ENCODE results near the gene KCNT1. TPM values are rescaled to one million over a fixed set of nuclear protein-coding genes. Genes with fewer than 3 reads are reported as not detected.

The KCNT1 gene
- polyA plus RNA-seq, 1 experiment = not detected

GRCh38 chr9:135750786-135751185 is 48.8 kb downstream of the KCNT1 start:
- no peaks in the 10 kb centered on the region; the same call in 1 of the 2 replicates for H3K9me3 ChIP-seq (ENCODE audit: control insufficient read depth, insufficient read depth, low read length)
- ChIA-PET CTCF (no interaction called here), POLR2A (no interaction called here)
- TF ChIP-seq CTCF (IDR thresholded peaks at IDR 0.05; ENCODE audit: low read depth, low read length) = no peak
- DNase-seq (ENCODE audit: low read depth, low spot score) = no peak
- no peak overlapping the region for H3K27ac ChIP-seq (ENCODE audit: low read depth, low read length)
- H3K27me3 ChIP-seq (ENCODE audit: control insufficient read depth, insufficient read depth, low read length) = no peaks in the 10 kb centered on the region
- H3K4me3 ChIP-seq (ENCODE audit: low read depth, low read length) = no peak overlapping the region

GRCh38 chr9:135751501-135751900 is 49.5 kb downstream of the KCNT1 start:
- POLR2A ChIA-PET = no interaction called here
- CTCF ChIA-PET = no interaction called here

GRCh38 chr9:135752281-135753204 is 50.6 kb downstream of the KCNT1 start:
- no peak for TF ChIP-seq CTCF (IDR thresholded peaks at IDR 0.05; ENCODE audit: low read depth, low read length)
- DNase-seq (ENCODE audit: low read depth, low spot score) = no peak
- Histone ChIP-seq H3K27ac (ENCODE audit: low read depth, low read length) (no peak overlapping the region), H3K27me3 (ENCODE audit: control insufficient read depth, insufficient read depth, low read length) (no peaks in the 10 kb centered on the region), H3K4me3 (ENCODE audit: low read depth, low read length) (no peak overlapping the region), H3K9me3 (ENCODE audit: control insufficient read depth, insufficient read depth, low read length) (peaks cover 6% of the 10 kb centered on the region; the same call in 1 of the 2 replicates)
- ChIA-PET CTCF (no interaction called here), POLR2A (no interaction called here)

More at GRCh38 chr9:135751501-135751900, 49.5 kb downstream of the KCNT1 start:
- Histone ChIP-seq H3K27me3 (ENCODE audit: control insufficient read depth, insufficient read depth, low read length) (no peaks in the 10 kb centered on the region), H3K4me3 (ENCODE audit: low read depth, low read length) (no peak overlapping the region), H3K9me3 (ENCODE audit: control insufficient read depth, insufficient read depth, low read length) (peaks cover 3% of the 10 kb centered on the region; the same call in 1 of the 2 replicates), H3K27ac (ENCODE audit: low read depth, low read length) (no peak overlapping the region)
- no peak for DNase-seq (ENCODE audit: low read depth, low spot score)
- TF ChIP-seq CTCF (IDR thresholded peaks at IDR 0.05; ENCODE audit: low read depth, low read length) = no peak

- no peak for DNase-seq (ENCODE audit: low read depth, low spot score)
- CTCF ChIA-PET = no interaction called here
- Histone ChIP-seq H3K27me3 (ENCODE audit: control insufficient read depth, insufficient read depth, low read length) (no peaks in the 10 kb centered on the region), H3K27ac (ENCODE audit: low read depth, low read length) (no peak overlapping the region), H3K4me3 (ENCODE audit: low read depth, low read length) (no peak overlapping the region), H3K9me3 (ENCODE audit: control insufficient read depth, insufficient read depth, low read length) (peaks cover 16% of the 10 kb centered on the region; the same call in 1 of the 2 replicates)
- TF ChIP-seq CTCF (IDR thresholded peaks at IDR 0.05; ENCODE audit: low read depth, low read length) = no peak
- POLR2A ChIA-PET = no interaction called here
These were observed 51.6 kb downstream of the KCNT1 start for GRCh38 chr9:135753391-135754105.

- Histone ChIP-seq H3K4me3 (ENCODE audit: low read depth, low read length) (no peak overlapping the region), H3K27ac (ENCODE audit: low read depth, low read length) (no peak overlapping the region), H3K27me3 (ENCODE audit: control insufficient read depth, insufficient read depth, low read length) (no peaks in the 10 kb centered on the region), H3K9me3 (ENCODE audit: control insufficient read depth, insufficient read depth, low read length) (peaks cover 36% of the 10 kb centered on the region; the same call in 1 of the 2 replicates)
- ChIA-PET POLR2A (no interaction called here), CTCF (no interaction called here)
- DNase-seq (ENCODE audit: low read depth, low spot score) = no peak
- TF ChIP-seq CTCF (IDR thresholded peaks at IDR 0.05; ENCODE audit: low read depth, low read length) = no peak
These were observed 54.6 kb downstream of the KCNT1 start for GRCh38 chr9:135756576-135756975.

All from AG04450 (cell line).